Uterus (tissue), 2 donors: ENCODE results near the gene ELF2.

Experiments used
- CTCF ChIP-seq, 4 experiments: fragments of 200-600 bp in 2 of 4; fragments of 450-650 bp in 2 of 4; sonication (generic) in 2 of 4; IDR thresholded peaks; one replicate each; pipeline ENCODE4 v1.5.1; 2016 to 2019; ENCODE audit warnings: antibody characterized with exemption in 4 of 4, mild to moderate bottlenecking in 2 of 4, moderate library complexity in 1 of 4
- POLR2A ChIP-seq, 2 donors: fragments of 450-650 bp; IDR thresholded peaks; one replicate each; pipeline ENCODE4 v1.6.1; 2016; ENCODE audit warnings: antibody characterized with exemption in 2 of 2, mild to moderate bottlenecking in 1 of 2, moderate library complexity in 1 of 2

GRCh38 chr4:139207873-139208403, 30.9 kb upstream of the ELF2 start:
- TF ChIP-seq CTCF (IDR thresholded peaks at IDR 0.05) (no peak), POLR2A (IDR thresholded peaks at IDR 0.05) (no peak)
